Fibroblast of skin of right biceps (primary cell): ENCODE results near the gene WDR7.

Experiments
- DNase-seq: peaks from one replicate; pipeline ENCODE4 v3.0.0-alpha.2; 2013

Gene WDR7

GRCh38 chr18:56897122-56897521, 246.0 kb downstream of the WDR7 start:
- DNase-seq = no peak

GRCh38 chr18:56899660-56900059, 248.5 kb downstream of the WDR7 start:
- no peak for DNase-seq

- no peak for DNase-seq
These were observed 249.3 kb downstream of the WDR7 start for GRCh38 chr18:56900195-56901094.

DNA sequence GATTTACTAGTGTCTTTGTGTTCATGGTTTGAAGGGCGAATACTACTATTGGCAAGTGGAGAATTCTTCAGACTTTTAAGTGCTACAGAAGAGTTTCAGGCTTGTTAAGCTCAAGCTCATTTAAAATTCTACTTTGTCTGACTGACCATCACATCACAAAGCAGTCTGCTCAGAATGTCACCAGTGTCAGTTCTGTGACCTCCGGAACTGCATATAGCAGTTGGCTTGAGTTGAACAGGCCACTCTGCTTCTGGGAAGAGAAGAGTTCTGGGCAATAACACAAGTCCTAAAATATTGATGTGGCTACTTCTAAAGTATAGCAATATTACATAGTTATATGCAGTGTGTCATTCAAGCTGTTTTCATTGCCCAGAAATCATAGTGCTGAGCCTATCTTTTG, 250.8 kb downstream of the WDR7 start:
- DNase-seq = no peak

DNA sequence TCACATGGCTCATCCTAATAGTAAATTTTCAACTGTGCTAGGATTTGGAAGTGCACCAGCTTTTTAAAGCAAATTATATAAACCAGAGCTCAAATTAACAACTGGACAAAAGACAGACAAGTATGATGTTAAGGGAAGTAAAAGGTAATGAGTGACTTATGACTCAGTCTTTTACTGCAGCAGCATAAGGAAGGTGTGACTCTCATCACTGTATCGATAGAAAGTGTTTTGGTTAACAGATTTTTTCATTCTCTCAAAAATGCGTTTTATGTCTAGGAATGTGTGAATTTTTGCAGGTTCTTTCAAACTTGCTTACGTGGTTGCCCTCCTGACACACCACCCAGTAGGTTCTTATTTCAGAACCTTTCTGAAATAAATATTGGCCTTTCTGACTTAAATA, 251.5 kb downstream of the WDR7 start:
- no peak for DNase-seq

DNA sequence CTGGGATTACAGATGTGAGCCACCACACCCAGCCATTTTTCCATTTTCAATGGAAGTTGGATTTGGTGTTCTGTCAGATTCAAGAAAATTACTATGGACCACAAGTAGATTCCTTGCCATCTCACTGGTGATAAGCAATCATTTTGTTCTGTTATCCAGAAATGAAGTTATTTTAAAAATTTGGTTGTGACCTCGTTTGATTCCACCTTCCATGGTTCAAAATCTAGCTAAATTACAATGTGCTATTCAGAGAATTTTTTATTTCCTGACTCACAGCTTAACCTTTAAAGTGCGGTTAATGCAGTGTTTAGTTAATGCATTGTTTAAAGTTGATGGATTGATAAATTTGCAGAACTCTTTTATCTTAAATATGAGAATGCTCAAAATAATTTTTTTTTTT, 252.5 kb downstream of the WDR7 start:
- no peak for DNase-seq

GRCh38 chr18:56907771-56908170, 256.6 kb downstream of the WDR7 start:
- DNase-seq = no peak

GRCh38 chr18:56910237-56910636, 259.1 kb downstream of the WDR7 start:
- DNase-seq = no peak

GRCh38 chr18:56910967-56911366, 259.8 kb downstream of the WDR7 start:
- DNase-seq = no peak

- no peak for DNase-seq
These were observed 262.8 kb downstream of the WDR7 start for GRCh38 chr18:56913941-56914340.

- DNase-seq = peak; percentile 2
These were observed 268.0 kb downstream of the WDR7 start for GRCh38 chr18:56919190-56919589.

- DNase-seq = no peak
These were observed 270.8 kb downstream of the WDR7 start for GRCh38 chr18:56921896-56922480.

DNA sequence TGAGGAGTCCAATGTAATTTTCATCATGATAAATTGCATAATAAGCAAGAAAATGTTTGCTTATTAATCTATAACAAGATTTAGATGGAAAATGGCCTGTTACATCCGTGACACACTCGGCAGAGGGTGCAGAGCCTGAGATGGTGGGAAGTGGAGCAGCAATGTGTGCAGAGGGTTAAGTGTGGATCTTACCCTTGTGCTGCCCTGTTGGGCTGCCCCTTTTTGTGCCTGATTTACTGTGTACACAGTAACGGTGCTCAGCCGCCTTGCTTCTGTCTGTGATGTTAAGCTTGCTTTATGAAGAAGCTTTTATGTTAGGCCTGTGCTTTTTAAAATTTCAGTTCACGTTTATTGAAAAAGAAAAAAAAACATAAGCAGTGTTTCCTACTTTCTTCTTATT, 275.6 kb downstream of the WDR7 start:
- DNase-seq = no peak

DNA sequence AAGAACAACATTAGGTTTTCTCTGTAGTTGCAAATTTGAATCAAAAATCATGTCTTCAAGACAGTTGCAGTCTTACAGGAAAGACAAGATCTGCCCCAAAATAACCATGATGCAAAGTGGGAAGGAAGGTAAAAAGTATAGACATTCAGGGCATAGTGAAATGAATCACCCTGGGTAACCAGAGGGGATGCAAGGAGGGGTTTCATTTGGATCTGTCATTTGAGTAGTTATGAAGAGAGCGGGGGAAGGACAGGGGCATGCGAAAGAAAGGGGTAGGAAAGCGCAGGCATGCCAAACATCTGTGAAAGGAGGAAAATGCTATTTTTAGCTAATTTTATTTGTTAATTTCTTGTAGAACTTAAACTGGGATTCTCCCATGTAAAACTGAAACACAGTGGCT, 276.6 kb downstream of the WDR7 start:
- DNase-seq = no peak

GRCh38 chr18:56929886-56930285, 278.7 kb downstream of the WDR7 start:
- no peak for DNase-seq

- DNase-seq = no peak
These were observed 282.3 kb downstream of the WDR7 start for GRCh38 chr18:56933472-56933871.

- DNase-seq = no peak
These were observed 283.0 kb downstream of the WDR7 start for GRCh38 chr18:56934131-56934530.

- DNase-seq = no peak
These were observed 283.7 kb downstream of the WDR7 start for GRCh38 chr18:56934906-56935305.

GRCh38 chr18:56935434-56936040, 284.4 kb downstream of the WDR7 start:
- DNase-seq = no peak

GRCh38 chr18:56936457-56936856, 285.3 kb downstream of the WDR7 start:
- DNase-seq = no peak

- no peak for DNase-seq
These were observed 286.8 kb downstream of the WDR7 start for GRCh38 chr18:56937874-56938430.

DNA sequence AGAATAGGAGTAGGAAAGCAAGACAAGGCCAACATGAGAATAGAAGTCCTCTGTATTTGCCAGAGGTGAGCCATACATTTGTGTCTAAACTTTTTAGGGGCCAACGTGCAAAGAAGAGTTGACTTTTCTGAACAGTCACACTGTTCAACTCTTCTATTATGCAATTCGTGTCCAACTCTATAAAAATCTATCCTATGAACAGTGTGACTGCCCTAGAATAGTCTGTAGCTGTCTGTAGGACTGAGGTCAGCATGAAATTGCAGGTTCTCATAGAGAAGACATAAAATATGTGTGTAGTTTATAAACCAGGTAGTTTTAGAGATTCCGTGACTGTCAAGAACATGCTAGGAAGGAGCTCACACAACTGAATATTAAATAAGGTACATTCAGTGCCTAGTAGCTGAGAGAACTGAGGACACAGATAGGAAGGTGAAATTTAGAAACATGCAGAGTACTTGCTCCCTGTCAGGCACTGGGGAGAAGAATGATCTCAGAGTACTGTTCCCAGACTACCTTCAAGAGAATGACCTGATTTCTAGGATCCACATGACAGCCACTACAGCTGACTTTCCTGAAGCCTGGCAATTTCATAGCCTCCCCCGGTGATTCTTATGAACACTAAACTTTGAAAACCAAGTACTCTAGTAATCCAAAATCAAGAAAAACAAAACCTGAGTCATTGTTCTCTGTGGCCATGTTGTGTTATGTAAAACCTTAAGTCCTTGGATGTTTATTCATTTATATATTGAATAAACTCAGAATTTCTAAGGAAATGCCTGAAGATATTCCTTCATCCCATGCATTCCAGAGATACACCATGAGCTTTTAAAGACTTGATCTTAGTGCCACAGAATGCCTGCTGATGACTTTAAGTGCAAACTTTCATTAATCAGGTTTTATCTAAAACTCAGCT, 294.3 kb downstream of the WDR7 start:
- no peak for DNase-seq

GRCh38 chr18:56947236-56947635, 296.1 kb downstream of the WDR7 start:
- no peak for DNase-seq
